ENCODE data around the gene MEIS1. TPM values are rescaled to one million over a fixed set of nuclear protein-coding genes. Genes with fewer than 3 reads are reported as not detected.

Gene MEIS1
- total RNA-seq, 2 experiments from 2014 or later: not detected

GRCh38 chr2:66607152-66607551 is 172.2 kb downstream of the MEIS1 start:
- no peaks in the 10 kb centered on the region for H3K9me3 Mint-ChIP-seq (ENCODE audit: insufficient read depth)
- DNase-seq: no peak
- no peak overlapping the region for H3K4me3 Mint-ChIP-seq
- no peak overlapping the region for H3K27ac Mint-ChIP-seq
- no peak for ATAC-seq
- H3K36me3 Mint-ChIP-seq (ENCODE audit: low read depth): no peaks in the 10 kb centered on the region
- CTCF ChIA-PET: no interaction called here
- no peaks in the 10 kb centered on the region for H3K4me1 Mint-ChIP-seq (ENCODE audit: low read depth)
- POLR2A ChIA-PET: no interaction called here
- H3K27me3 Mint-ChIP-seq (ENCODE audit: low read depth): no peaks in the 10 kb centered on the region

Data from activated CD8-positive, alpha-beta T cell treated with anti-CD3 and anti-CD28 coated beads, Interleukin-2, amount 10 ng/mL, durations not matched to agents 7 days and 5 days (primary cell).